ENCODE results near the gene SPTBN2.
A peak's percentile ranks its signal among the peaks of the same experiment; 100 is the strongest.

The SPTBN2 gene

DNA sequence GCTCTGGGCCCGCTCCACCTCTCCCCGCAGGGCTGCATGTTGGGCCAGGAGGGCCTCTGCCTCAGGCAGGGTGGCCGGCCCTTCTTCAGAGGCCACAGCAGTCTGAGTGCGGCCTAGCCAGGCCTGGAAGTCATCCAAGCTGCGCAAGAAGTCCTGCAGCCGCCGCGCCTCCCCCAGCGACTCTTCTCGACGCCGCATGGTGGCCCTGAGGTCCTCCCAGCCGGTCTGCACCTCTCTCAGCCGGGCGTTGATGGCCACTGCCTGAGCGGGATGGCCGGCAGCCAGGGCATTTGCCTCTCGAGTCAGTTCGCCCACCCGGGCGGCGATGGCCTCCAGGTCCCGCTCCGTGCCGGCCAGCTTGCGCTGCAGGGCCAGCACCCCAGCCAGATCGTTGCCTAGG is 28.3 kb downstream of the SPTBN2 start:
- no peak for DNase-seq

DNA sequence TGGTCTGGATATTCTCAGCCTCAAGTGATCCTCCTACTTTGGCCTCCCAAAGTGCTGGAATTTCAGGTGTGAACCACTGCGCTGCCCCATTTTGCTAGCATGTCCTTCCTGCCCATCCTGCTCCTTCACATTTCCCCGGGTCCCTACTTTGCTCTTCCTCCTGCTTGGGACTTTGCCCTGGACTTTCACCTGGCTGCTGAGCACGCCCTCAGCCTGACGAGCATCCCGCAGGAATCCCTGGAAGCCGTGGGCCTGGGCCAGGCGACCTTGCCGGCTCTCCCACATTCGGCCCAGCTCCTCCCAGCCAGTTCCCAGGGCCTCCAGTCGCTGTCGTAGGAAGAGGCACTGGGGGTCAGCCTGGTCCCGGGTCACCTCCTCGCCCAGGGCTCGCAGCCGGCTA is 28.7 kb downstream of the SPTBN2 start:
- DNase-seq, result no peak

DNA sequence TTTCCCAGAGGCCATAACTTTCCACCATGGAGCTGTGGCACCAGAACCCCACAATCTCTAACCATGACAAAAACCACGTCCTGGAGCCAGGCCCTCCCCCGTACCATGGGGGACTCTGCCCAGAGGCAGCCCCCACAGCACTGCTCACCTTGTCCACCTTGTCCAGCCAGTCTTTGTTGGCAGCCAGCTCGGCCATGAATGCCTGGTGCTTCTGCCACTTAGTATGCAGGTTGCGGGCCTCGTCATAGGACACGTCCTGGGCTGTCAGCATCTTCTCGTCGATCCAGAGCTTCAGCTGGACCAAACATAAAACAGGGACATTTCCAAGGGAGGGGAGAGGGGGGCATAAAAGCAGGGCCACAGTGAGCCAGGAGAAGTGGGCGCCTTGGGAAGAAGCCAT is 30.5 kb downstream of the SPTBN2 start:
- DNase-seq, result no peak

DNA sequence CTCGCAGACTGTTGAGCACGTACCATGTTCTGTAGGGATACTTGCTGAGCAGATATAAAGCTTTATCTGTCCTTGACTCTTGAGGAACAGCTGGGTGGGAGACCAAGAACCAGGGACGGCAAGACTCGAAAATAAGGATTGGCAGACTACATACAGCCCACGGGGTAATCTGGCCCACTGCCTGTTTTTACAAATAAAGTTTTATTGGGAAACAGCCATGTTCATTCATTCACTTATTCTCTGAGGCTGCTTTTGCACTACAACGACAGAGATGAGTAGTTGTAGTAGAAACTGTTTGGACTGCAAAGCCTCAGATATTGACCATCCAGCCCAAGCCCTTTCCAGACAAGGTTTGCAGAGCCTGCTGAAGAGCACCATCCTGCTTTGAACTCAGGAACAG is 31.0 kb downstream of the SPTBN2 start:
- DNase-seq, result no peak

DNA sequence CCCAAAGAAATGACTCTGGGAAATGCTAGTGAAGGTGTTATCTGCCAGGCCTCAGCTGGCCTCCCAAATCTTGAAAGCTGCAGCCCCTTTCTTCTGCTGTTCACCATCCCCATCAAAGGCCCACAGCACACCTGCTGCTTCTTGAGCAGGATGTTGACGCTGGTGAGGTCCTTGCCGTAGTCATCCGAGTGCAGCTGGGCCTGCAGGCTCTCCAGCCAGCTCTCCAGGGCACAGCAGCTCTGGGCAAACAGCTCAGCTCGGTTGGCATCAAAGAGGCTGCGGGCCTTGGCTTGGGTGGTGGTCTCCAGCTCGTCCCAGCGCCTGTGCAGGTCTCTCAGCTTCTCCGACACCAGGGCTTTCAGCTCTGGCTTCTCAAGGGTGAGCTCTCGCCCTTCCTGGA is 32.9 kb downstream of the SPTBN2 start:
- no peak for DNase-seq

DNA sequence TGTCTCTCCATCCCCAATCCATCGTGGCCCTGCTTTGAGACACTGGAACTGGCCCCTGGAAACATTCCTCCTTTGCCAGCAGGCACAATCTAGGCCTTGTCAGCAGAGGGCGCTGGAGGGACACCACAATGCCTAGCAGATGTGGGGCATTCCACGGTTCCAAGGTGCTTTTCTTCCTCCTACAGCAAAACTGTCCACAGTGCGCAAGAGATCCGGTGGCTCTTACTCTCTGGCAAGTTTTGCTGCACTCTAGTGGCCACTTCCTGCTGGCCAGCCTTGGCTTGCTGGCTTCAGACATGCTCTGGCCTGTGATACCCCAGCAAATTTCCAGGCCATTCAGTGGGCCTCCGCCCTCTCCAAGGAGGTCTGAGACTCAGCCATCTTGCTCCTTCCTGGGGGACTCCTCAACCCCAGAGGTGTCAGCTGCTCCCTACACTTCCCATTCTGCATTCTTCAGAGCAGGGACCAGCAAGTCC is 34.2 kb downstream of the SPTBN2 start:
- DNase-seq, result peak; percentile 95

DNA sequence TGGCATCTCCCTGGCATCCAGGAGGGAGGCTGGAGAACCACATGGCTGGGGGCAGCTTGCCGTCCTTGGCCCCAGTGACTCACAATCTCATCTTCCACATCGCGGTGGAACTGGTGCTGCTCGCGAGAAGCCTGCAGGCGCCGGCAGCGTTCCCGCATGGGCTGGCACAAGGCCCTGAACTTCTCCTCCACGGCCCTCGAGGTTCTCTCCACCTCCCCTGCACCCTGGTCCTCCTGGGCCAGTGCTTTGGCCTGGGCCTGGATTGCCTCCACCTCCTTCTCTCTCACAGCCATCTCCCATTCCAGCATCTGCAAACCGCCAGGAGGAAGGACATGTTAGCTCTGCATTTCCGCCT is 35.0 kb downstream of the SPTBN2 start:
- no peak for DNase-seq

DNA sequence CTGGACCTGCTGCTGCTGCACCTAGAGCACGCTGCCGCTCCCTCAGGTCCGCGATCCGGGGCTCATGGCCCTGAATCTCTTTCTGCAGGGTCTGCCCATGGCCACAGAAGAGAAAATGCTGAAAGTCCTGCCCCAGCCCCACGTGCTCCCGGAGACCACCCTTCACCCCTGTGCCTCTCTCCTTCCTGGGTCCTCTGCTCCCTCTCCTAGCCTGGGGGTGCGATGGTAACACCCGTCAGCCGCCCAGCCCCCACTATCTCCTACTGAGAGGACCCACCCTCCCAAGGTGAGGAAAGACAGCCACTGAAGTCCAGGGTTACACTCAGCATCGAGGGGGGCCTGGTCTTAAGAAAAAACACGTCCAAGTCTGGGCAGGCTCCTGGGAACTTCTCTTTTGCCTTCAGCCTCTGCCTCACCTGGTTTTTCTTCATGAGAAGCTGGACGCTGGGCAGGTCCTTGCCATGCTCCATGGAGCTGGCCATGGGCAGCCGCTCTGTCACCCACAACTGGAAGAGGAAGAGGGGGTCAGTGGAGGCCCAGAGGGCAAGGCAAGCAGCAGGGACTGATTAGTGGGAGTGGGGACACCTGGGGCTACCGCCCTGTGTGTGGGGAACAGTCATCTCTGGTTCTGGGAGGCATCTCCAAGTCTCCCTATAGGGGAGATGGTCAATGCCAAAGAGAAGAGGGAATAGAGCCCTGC is 35.5 kb downstream of the SPTBN2 start:
- no peak for DNase-seq

DNA sequence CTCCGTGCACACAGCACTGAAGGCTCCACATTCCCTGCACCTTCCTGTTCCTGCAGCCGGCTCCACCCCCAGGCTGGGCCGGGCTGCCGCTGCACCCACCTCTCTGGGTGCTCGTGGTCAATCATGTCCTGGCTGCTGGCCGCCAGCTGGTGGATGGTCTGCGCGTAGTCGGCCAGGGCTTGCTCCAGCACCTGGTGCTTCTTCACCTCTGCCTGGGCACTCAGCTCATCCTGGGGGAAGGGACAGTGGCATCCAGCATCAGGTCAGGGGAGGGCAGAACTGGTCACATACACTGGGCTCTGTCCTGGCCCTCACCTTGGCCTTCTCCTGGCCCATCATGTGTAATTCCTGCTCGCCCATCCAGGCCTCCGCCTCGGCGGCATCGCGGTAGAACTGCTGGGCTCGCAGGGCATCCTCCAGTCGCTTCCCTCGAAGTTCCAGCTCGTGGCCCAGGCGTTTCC is 36.1 kb downstream of the SPTBN2 start:
- no peak for DNase-seq

DNA sequence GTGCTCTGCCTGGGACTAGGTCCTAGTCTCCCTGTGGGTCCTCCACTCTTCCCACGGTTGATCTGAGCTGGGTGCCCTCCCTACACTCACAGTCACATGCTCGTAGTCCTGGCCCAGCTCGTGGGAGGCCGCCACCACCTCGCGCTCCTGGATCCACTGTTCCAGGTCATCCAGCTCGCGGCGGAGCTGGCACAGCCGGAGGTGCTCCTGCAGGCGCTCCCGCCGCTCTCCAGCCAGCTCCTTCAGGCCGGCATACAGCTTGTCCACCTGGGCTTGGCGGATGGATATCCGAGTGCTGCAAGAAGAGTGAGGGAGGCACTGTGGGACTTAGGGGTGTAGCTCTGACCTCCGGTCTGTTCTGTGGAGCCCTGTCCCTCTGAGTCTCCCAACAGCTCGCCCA is 36.6 kb downstream of the SPTBN2 start:
- no peak for DNase-seq

DNA sequence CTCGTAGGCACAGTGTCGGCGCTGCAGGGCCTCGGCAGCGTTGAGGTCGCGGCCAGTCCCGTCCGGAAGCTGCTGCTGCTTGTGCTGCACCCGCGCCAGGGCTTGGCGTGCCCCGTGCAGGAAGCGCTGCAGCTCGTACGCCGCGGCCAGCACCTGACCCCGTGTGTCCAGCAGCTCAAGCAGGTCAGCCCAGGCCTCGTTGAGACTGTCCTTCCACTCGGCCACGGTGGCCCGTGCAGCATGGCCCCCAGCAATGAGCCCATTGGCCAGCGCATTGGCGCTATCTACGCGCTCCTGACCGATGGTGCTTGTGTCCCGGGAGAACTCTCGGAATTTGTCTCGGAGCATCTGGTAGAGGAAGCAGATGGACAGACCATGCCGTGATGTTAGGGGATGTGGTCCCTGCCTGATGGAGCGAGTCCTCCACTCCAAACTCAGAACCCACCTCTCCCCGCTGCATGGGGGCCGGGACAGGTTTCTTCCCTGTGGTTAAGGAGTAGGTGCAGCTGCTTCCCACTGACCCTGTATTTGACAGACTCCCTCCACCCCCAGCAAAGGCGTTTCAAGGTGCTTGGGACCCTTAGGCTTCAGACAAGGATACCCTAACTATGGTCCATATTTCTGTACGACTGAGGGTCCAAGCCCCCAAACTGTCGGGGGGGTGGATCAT is 37.6 kb downstream of the SPTBN2 start:
- DNase-seq, result no peak

DNA sequence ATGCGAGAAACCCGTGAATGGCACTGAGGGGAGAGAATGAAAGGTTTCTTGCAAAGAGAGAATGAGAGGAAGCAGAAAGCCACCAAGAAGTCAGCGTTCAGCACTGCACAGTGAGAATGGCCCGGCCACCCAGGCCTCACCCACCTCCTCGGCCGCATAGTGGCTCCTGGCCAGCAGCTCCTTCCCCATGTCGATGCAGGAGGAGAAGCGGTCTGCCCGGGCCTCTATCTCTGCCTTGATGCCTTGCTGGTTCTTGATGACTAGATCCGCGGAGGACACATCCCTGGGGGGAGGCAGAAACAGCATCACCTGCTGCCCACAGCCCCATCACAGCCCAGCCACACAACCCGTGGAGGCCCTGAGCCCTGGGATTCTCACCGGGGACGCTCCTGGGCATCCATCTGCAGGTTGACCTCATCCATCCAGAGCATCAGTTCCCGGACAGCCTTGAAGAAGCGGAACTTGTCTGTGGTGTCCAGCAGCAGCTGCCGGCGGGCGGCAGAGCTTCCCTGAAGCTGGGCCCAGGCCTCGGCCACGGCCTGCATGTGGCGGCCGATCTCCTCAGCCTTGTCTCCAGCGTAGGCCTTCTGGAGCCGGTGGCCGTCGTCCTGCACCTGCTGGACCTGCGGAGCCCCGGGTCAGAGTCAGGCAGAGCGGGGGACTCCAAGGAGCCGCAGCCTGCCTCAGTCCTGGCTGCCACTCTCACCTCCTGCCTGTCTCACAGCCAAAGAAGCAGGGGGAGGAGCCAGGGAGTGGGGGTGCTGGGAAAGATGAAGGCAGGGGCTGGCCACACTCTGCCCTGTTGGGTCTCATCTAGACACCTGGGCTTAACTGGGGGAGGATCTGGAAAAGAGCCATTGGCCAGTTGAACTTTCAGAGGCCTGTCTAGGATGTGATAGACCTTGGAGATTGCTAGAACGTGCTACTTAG is 39.1 kb downstream of the SPTBN2 start:
- no peak for DNase-seq

DNA sequence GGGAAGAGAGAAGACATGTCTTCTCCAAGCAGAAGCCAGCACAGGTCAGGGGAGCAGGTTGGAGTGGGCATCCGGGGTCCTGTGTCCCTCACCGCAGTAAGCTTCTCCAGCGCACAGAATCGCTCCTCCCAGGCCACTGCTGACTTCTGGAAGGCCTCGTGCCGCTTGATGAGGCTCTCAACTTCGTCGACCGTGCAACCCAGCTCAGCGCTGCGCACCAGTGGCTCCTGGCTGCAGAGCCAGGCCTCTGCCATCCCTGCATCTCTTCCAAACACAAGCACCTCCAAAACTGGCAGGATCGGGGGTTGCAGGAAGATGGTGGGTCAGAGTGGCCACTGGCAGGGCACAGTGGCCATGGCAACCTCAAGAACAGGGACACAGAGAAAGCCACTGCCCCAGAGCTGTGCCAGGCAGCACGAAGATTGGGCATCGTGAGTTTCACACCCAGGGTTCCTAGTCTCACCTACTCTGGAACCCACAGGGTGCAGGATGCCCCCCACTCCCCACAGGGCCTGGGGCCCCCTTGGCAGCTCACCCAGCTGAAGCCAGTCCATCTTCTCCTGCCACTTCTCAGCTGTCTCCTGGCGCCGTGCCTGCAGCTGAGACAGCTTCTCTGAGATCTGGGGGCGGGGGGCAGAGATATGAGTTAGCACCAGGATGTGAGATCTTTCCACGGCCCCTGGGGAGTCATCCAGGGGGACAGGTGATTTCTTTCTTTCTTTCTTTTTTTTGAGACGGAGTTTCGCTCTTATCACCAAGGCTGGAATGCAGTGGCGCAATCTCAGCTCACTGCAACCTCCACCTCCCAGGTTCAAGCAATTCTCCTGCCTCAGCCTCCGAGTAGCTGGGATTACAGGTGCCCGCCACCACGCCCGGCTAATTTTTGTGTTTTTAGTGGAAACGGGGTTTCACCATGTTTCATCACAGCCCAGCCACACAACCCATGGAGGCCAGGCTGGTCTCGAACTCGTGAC is 40.2 kb downstream of the SPTBN2 start:
- DNase-seq, result no peak

DNA sequence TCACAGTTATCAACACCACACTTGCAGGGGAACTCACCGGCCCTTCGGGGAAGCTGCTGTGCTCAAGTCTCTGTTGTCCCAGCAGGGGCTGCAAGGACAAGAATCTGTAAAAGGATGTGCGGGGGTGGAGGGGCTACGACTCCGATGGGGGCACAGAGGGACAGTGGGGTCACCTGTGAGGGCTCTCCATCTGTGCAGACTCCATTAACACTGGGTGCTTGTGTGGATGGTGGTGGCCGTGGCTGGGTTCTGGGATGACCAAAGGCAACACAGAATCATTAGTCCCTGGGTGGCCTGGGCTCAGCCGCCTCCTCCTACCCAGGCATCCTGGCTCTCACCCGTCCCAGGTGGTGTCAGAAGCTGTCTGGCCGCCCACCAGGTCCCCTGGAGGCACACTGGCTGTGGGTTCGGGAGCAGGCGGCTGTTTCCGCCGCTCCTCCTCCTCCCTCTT is 41.2 kb downstream of the SPTBN2 start:
- DNase-seq, result no peak

DNA sequence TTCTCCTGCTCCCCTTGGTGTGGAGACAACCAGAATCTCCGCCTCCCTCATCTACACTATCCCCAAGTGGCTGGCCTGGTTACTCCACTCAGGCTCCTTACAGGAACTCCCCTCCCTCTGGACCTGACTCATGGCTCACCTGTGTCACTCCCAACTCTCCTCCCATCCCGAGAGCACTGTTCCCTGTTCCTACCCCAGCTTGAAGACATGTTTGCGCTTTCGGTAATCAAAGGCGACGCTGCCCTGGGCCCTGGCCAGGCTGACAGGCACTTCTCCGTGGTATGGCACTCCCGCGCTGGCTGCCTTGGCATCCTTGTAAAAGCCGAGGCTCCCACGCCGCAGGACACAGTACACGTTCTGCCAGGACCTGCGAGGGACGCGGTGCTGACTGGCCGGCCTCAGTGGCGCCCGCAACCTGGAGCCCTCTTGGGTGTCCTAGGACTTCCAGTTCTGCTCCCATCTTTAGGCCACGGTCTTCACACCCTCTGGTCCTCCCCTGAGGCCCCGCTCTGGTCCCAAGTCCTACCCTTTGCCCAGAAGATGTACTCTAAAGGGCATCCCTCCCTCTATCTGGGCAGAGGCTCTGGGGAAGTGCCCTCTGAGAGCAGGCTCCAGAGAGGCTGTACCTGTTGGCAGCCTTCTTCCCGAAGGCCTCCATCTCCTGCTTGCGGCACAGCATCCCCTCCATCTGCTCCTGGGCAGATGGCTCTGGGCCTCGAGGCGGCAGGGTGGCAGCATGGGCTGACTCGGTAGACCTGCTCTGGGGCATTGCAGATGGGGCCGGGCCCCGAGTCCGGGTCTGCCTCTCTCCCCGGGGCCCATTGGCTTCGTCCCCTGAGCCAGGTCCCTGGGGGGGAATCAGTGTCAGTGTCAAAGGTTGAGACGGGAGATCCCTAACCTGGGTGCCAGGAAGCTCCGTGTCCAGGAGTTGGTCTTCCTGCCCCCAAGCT is 41.9 kb downstream of the SPTBN2 start:
- no peak for DNase-seq

DNA sequence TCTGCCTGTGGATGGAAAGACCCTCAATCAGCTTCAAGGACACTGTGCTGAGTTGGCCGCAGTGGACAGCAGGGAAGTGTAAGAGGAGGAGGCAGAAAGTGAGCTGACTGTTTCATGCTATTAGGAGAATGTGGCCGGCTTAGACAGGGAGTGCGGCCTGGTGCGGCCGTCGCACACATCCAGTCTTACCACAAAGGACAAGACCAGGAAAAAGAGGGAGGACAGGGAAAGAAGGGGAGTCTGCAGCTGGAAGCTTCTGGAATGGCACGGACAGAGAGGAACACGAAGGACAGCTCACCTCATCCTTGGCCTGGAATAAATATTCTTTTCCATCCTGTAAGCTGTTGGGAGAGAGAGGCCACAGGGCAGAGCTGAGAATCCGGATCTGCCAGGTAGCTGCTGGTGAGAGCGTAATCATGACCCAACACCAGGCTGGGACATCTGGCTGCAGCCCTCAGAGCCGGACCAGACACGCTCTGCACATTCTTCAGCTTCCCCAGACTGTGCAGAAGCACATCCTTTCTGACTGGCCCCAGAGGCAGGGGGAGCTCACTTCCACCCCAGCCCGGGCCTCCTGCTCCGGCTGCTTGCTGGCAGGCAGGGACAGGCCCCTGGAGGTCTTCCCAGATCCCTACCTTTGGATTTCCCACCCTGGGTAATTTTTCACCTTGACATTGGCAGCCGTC is 42.8 kb downstream of the SPTBN2 start:
- no peak for DNase-seq

DNA sequence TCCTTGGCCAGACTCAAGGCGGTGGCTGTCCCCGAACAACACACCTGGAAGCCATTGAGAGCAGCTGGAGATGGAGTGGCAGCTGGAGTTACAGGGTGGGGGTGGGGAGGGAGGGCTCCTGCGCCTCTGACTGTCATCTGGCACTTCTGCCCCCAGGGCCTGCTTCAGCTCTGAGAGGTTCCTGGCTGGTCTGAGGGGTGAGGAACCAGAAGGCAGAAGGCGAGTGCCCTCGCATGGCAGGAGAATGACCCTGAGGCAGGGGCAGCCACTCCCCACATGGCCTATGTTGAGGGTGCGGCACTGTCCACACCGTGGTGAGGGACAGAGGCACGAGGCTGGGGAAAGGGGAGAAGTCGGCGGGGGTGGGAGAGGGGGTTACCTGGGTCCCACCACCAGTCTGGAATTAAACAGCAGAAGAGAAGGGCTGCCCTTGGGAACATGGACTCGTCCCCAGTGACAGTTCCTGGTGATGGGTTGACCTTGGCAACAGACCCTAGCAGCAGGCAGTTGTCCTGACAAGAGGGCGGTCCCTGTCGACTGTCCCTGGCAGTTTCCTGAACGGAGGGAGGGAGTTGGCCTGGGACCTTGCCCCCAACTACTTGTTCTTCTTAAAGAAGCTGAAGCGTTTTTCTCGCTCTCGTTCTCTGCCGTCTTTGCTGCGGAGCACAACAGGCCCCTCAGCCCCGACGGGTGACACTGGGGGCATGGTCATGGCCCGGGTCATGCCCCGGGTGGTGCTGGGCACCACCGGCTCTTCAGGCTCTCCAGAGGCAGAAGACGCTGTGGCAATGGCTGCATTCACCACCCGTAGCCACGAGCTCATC is 43.5 kb downstream of the SPTBN2 start:
- DNase-seq, result no peak

DNA sequence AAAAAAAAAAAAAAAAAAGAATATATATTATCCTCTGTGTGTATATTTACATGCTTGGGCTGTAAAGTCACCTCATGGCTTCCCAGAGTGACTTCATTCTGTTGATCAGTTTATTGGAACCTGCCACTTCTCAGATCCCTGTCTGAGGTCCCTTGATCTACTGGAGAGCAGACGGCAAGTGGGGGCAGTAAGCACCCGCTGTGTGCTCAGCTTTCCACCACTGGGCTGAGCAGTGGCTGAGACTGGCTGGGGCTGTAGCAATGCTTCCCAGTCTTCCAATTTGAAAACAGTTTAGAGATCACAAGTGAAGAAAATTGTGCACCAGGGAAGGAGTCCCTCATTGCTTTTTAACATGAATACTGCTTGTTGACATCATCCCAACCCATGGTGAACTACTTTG is 44.4 kb downstream of the SPTBN2 start:
- DNase-seq, result no peak

DNA sequence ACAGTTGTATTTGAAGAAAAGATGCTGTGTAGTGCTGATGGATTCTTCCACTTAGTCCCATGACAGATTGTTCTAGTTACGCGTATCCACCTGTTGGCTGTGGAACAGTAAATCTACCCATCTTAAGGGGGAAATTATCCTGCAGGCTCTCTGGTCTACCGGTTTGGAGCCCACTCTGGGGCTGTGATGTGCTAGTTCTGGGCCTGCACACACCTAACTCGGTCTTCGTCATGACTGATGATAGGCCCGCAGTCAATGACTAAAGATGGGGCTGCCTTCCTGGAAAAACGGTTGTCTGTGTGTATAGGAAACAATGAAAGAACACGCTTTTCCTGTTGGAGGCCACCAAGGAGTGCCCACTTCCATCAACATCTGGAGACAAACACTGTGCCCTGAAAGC is 45.1 kb downstream of the SPTBN2 start:
- DNase-seq, result no peak
